ENCODE results near the gene PRDM10. TPM values are rescaled to one million over a fixed set of nuclear protein-coding genes. Genes with fewer than 3 reads are reported as not detected.
A peak's percentile ranks its signal among the peaks of the same experiment; 100 is the strongest.
"Not testable (repeated sequence)": the region's sequence is repeated elsewhere in the genome, so short reads cannot be mapped to it uniquely, and the experiment has no call there.

Gene PRDM10
- total RNA-seq, 1 donor: 8.6 TPM

GRCh38 chr11:129960216-129961214 is 42.1 kb downstream of the PRDM10 start:
- DNase-seq (ENCODE audit: low read depth): peak; percentile 86
- TF ChIP-seq CTCF (IDR thresholded peaks at IDR 0.05; ENCODE audit: insufficient read depth, low read depth, low read length): no peak

GRCh38 chr11:129959687-129960086 is 42.9 kb downstream of the PRDM10 start:
- DNase-seq (ENCODE audit: low read depth): no peak
- H3K4me3 ChIP-seq (ENCODE audit: low read depth, low read length): no peak overlapping the region
- TF ChIP-seq CTCF (IDR thresholded peaks at IDR 0.05; ENCODE audit: insufficient read depth, low read depth, low read length): no peak

More at GRCh38 chr11:129960216-129961214, 42.1 kb downstream of the PRDM10 start:
- no peak overlapping the region for H3K4me3 ChIP-seq (ENCODE audit: low read depth, low read length)

GRCh38 chr11:129955282-129955681 is 47.4 kb downstream of the PRDM10 start:
- no peak overlapping the region for H3K4me3 ChIP-seq (ENCODE audit: low read depth, low read length)
- DNase-seq (ENCODE audit: low read depth): no peak
- TF ChIP-seq CTCF (IDR thresholded peaks at IDR 0.05; ENCODE audit: insufficient read depth, low read depth, low read length): no peak

- not testable (repeated sequence) for H3K4me3 ChIP-seq (ENCODE audit: low read depth, low read length); DNase-seq (ENCODE audit: low read depth)
These were observed 47.9 kb downstream of the PRDM10 start for GRCh38 chr11:129954703-129955102.

- no peak overlapping the region for H3K4me3 ChIP-seq (ENCODE audit: low read depth, low read length)
- no peak for DNase-seq (ENCODE audit: low read depth)
- TF ChIP-seq CTCF (IDR thresholded peaks at IDR 0.05; ENCODE audit: insufficient read depth, low read depth, low read length): no peak
These were observed 50.8 kb downstream of the PRDM10 start for GRCh38 chr11:129951866-129952262.

DNA sequence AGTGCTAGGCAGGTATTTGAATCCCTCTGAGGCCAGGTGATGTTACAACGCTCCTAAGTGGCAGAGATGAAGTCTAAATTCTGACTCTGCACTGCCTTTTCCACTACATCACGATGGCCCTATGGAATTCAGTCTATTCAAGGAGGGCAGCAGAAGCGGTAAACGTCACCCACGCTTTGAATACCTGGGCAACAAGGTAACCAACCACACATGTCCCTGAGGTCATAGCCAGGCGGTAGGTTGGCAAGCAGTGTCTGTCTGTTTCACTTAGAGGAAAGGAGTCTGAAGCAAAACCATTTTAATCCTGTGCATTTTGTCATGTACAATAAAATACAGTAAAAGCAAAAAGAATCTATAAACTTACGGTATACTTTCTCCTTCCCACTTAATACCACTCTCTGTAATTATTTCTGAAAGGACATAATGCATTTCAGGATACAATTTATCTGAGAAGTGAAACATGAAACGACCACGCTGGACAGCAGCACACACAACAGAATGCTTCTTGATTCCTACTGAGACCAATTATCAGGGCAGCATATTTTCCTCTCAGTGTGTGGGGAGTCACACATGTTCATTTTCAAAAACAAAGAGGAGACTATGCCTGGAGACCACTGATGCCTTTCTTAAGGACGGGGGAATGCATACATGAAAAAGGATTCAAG is 51.3 kb downstream of the PRDM10 start:
- H3K4me3 ChIP-seq (ENCODE audit: low read depth, low read length): no peak overlapping the region
- TF ChIP-seq CTCF (IDR thresholded peaks at IDR 0.05; ENCODE audit: insufficient read depth, low read depth, low read length): no peak
- DNase-seq (ENCODE audit: low read depth): no peak

Measured in fibroblast of villous mesenchyme (primary cell).